ENCODE data around the gene RAD51AP2.

The RAD51AP2 gene

GRCh38 chr2:17547237-17547636, 29.0 kb upstream of the RAD51AP2 start:
- no peak for TF ChIP-seq CTCF (conservative IDR thresholded peaks at IDR 0.05)
- no peak for TF ChIP-seq ZFX (IDR thresholded peaks at IDR 0.05)
- no peak overlapping the region for H3K27ac ChIP-seq

GRCh38 chr2:17545680-17546613, 27.7 kb upstream of the RAD51AP2 start:
- no peak for TF ChIP-seq ZFX (IDR thresholded peaks at IDR 0.05)
- TF ChIP-seq CTCF (conservative IDR thresholded peaks at IDR 0.05) = no peak
- H3K27ac ChIP-seq = no peak overlapping the region

- no peak for TF ChIP-seq CTCF (conservative IDR thresholded peaks at IDR 0.05)
- TF ChIP-seq ZFX (IDR thresholded peaks at IDR 0.05) = no peak
- no peak overlapping the region for H3K27ac ChIP-seq
Measured at GRCh38 chr2:17544256-17544655, 26.0 kb upstream of the RAD51AP2 start.

- no peak overlapping the region for H3K27ac ChIP-seq
- TF ChIP-seq CTCF (conservative IDR thresholded peaks at IDR 0.05) (no peak), ZFX (IDR thresholded peaks at IDR 0.05) (no peak)
Measured at GRCh38 chr2:17543848-17544247, 25.6 kb upstream of the RAD51AP2 start.

GRCh38 chr2:17543131-17543660, 25.0 kb upstream of the RAD51AP2 start:
- TF ChIP-seq ZFX (IDR thresholded peaks at IDR 0.05) (no peak), CTCF (conservative IDR thresholded peaks at IDR 0.05) (no peak)

GRCh38 chr2:17542471-17542870, 24.2 kb upstream of the RAD51AP2 start:
- no peak for TF ChIP-seq ZFX (IDR thresholded peaks at IDR 0.05)
- TF ChIP-seq CTCF (conservative IDR thresholded peaks at IDR 0.05) = no peak

More at GRCh38 chr2:17543131-17543660, 25.0 kb upstream of the RAD51AP2 start:
- H3K27ac ChIP-seq = no peak overlapping the region

GRCh38 chr2:17541531-17541950, 23.3 kb upstream of the RAD51AP2 start:
- no peak for TF ChIP-seq CTCF (conservative IDR thresholded peaks at IDR 0.05)
- no peak for TF ChIP-seq ZFX (IDR thresholded peaks at IDR 0.05)
- H3K27ac ChIP-seq = no peak overlapping the region

More at GRCh38 chr2:17542471-17542870, 24.2 kb upstream of the RAD51AP2 start:
- H3K27ac ChIP-seq = no peak overlapping the region
